Esophagus squamous epithelium (tissue), 4 donors: ENCODE data around the gene ZNF329.

Experiments used
- CTCF ChIP-seq, 6 experiments: fragments of 450-650 bp in 4 of 6; fragments of 200-600 bp in 2 of 6; sonication (generic) in 2 of 6; IDR thresholded peaks; one replicate each; pipeline ENCODE4 v1.5.1; 2016 to 2019; ENCODE audit warnings: antibody characterized with exemption in 6 of 6, mild to moderate bottlenecking in 4 of 6, moderate library complexity in 4 of 6
- POLR2A ChIP-seq, 4 donors: fragments of 450-650 bp; IDR thresholded peaks; one replicate each; pipeline ENCODE4 v1.6.1; 2017; ENCODE audit warnings: antibody characterized with exemption in 4 of 4, mild to moderate bottlenecking in 4 of 4, moderate library complexity in 3 of 4

GRCh38 chr19:58088521-58089052, 62.0 kb downstream of the ZNF329 start:
- no peak for TF ChIP-seq CTCF (IDR thresholded peaks at IDR 0.05)
- no peak for TF ChIP-seq POLR2A (IDR thresholded peaks at IDR 0.05)
